GM12892 (cell line): ENCODE results near the gene DNAJB8.

Experiments
- DNase-seq: peaks from one replicate; pipeline ENCODE4 v3.0.0; 2011; ENCODE audit not compliant: insufficient read length
- FAIRE-seq: peaks from 2 replicates; lab custom pipeline; 2011; peaks lifted over from hg19 to GRCh38; lab: Jason Lieb, UNC
- POLR2A ChIP-seq: IDR thresholded peaks from 2 replicates; pipeline ENCODE4 v1.6.1; 2011; ENCODE audit warnings: low read depth, low read length, control low read depth
- POLR2AphosphoS5 ChIP-seq: IDR thresholded peaks from 2 replicates; pipeline ENCODE4 v1.6.1; 2011; ENCODE audit warnings: low read depth, low read length, control low read depth
- TAF1 ChIP-seq: IDR thresholded peaks from 2 replicates; pipeline ENCODE4 v1.6.1; 2011; ENCODE audit warnings: low read depth, mild to moderate bottlenecking, control low read depth, low read length, borderline replicate concordance

The DNAJB8 gene

DNA sequence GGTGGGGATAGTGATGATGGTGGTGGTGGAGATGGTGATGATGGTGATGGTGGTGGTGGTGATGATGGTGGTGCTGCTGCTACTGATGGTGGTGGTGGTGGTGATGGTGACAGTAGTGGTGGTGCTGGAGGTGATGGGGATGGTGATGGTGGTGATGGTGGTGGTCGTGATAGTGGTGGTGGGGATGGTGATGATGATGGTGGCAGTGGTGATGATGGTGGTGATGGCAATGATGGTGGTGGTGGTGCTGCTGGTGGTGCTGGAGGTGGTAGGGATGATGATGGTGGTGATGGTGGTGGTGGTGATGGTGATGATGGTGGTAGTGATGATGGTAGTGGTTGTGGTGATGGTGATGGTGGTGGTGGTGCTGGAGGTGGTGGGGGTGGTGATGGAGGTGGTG, 21.3 kb downstream of the DNAJB8 start:
- DNase-seq = no peak
- TF ChIP-seq TAF1 = no peak
- TF ChIP-seq POLR2AphosphoS5 = no peak
- TF ChIP-seq POLR2A = no peak
- no peak for FAIRE-seq

DNA sequence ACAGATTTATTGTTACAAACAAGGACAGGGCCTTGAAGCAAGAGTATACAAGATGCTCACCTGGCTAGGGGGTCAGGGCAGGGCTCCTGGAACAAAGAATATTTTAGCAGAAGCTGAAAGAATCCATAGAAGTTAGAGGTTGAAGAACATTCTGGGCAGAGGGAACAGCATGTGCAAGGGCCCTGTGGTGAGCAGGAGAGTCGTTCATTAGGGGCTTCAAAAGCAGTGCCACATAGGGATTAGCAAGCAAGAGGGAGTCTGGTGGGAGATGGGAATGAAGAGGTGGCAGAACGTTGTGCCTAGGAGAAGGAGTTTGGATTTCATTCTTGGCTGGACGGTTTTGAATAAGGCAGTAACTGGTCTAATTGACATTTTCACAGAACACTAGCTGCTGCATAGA, 22.9 kb downstream of the DNAJB8 start:
- TF ChIP-seq TAF1 = no peak
- TF ChIP-seq POLR2AphosphoS5 = no peak
- TF ChIP-seq POLR2A = no peak
- FAIRE-seq = no peak
- DNase-seq = no peak

DNA sequence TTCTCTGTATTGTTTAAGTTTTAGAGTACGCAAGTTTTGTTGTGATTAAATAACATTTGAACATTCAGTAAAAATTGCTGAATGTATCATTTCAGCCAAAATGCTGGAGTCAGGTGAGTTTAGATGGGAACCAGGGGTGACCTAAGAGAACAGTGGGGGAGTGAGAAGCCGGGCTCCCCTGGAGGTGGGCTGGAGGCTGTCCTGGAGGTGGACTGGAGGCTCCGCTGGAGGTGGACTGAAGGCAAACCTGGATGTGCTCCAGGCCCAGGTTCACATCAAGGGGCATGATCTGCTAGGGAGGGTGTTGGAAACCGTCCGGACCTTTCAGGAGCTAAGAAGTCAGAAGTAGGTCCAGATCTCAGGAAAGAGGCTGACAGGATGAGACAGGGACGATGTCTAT, 23.7 kb downstream of the DNAJB8 start:
- no peak for FAIRE-seq
- no peak for TF ChIP-seq POLR2AphosphoS5
- no peak for DNase-seq

DNA sequence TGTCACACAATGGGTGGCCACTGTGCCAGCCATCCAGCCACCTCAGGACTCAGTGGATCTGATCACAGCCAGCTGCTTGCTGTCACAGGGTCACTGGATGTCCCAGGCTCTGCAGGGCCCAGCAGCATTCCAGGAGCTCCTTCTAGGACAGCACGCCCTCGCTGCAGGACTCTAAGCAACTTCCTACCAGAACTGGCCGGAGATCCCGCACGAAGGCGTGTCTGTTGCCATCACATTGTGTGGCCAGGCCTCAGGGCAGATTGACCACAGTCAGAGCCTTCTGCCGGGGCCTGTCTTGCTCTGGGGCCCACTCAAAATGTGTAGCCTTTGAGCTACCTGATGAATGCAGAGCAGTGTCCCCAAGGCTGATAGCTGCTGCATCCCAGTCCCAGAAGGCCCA, 24.6 kb downstream of the DNAJB8 start:
- DNase-seq (no peak), FAIRE-seq (no peak)
- no peak for TF ChIP-seq TAF1
- no peak for TF ChIP-seq POLR2AphosphoS5
- no peak for TF ChIP-seq POLR2A

DNA sequence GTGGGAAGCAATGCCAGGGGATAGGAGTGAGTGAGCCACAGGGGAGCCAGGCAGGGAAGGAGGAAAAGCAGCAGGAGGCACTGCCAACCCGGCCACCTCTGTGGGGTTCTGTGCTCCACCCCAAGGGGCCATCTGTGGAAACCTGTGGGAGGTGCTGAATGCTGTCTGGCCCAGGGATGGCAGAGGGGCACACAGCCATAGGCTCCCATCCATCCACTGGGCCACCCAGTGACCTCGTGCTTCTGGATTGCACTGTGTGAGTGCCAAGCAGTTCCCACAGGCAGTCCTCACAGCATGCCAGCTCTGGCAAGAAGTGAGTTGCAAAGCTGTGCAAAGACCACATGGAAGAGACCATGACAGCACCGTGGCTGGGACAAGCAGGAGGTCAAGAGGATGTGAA, 27.5 kb downstream of the DNAJB8 start:
- FAIRE-seq (no peak), DNase-seq (no peak)
- TF ChIP-seq POLR2A (no peak), TAF1 (no peak), POLR2AphosphoS5 (no peak)

DNA sequence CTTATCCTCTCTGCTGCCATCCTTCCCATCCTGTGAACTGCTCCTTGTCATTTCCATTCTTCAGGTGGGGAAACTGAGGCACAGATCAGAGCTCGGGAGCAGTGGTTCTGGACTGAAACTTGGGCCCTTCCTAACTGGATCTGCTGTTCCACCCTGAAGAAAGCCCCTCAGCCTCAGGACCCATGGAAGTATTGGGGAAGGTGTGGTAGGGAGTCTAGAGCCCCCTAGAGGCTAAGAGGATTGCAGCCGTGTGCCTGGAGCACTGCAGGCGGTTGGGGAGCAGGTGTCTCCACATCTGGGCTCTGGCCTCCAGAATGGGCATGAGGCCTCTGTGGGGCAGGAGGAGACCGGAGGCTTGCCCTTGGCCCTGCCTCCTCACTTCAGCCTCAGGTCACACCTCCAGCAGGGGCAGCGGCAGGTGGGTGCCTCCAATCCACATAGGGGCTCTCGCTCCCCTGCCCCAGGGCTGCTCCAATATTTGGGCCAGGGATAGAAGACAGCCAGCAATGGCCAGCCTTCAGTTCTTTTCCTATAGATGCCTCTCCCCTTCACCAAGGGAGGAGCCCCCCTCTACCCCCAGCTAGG, 28.1 kb downstream of the DNAJB8 start:
- DNase-seq = no peak
- TF ChIP-seq POLR2A (no peak), POLR2AphosphoS5 (no peak), TAF1 (no peak)
- no peak for FAIRE-seq

DNA sequence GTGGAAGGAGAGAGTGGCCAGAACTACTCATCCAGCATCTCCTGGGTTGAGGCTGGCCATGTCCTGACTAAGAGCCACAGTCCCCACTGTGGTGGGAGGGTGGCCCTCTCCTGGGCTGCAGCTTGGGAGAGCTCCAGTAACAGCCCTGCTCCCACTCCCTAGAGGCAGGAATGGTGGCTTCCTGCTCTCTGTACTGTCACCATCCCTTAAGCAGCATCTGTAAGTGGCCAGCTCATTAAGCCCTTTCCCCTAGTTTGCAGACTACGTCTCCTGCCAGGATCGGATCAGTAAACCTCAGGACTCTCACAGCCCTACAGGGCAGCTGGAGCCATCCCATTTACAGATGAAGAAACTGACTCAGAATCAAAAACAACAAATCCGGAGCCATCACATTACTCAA, 30.5 kb downstream of the DNAJB8 start:
- DNase-seq = no peak
- no peak for TF ChIP-seq TAF1
- no peak for TF ChIP-seq POLR2A
- TF ChIP-seq POLR2AphosphoS5 = no peak
- FAIRE-seq = no peak

DNA sequence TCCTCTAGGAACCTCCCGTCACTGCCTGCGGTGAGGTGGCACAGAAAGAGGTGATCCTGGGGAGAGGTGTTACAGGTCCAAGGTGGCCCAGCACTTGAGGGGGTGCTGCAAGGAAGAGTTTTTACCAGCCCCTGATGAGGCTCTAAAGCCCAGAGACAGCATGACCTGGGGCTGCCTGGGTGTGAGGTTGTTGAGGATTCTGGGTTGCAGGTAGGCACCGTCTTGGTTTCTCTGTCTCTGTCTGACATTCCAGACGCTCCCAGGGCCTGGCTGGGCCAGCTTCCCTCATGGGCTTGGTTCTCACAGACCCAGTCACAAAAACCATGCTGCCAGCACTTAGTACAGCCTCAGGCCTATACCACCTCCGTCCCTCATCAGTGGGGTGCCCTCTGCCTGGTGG, 31.1 kb downstream of the DNAJB8 start:
- FAIRE-seq = no peak
- TF ChIP-seq POLR2AphosphoS5 (no peak), POLR2A (no peak), TAF1 (no peak)
- DNase-seq = no peak

DNA sequence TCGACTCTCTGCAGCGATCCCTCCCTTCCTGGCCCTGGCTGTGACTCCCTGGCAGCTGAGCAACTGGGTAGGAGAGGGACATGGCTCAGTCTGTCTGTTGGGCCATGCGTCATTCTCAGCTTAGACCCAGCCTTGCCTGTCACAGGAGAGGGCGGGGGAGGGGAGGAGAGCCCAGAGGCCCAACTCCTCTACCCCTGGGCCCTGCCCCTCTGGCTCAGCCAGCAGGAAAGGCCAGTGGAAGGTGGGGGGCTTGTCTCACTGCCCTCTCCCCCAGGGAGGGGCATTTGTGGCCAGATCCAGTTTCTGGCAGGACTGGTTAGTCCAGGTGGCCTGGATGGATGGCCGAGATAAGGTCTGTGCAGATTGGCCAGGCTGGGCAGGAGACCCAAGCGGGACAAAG, 31.6 kb downstream of the DNAJB8 start:
- no peak for DNase-seq
- no peak for FAIRE-seq
- TF ChIP-seq POLR2AphosphoS5 (no peak), TAF1 (no peak)

DNA sequence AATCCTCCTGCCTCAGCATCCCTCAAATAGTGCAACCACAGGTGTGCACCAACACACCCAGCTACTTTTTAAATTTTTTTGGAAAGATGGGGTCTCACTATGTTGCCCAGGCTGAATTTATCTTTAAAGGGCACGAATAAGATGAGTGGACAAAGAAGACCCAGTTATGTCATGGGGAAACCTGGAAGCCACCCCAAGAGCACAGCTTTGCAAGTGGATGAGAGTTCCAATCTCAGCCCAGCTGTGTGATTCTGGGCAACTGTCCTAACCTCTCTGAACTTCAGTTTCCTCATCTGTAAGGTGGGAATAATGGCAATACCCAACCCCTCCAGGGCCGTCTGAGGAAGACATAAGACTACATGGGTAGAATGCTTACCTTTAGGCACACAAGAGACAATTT, 32.2 kb downstream of the DNAJB8 start:
- FAIRE-seq = no peak
- TF ChIP-seq TAF1 (no peak), POLR2AphosphoS5 (no peak), POLR2A (no peak)
- DNase-seq = no peak

DNA sequence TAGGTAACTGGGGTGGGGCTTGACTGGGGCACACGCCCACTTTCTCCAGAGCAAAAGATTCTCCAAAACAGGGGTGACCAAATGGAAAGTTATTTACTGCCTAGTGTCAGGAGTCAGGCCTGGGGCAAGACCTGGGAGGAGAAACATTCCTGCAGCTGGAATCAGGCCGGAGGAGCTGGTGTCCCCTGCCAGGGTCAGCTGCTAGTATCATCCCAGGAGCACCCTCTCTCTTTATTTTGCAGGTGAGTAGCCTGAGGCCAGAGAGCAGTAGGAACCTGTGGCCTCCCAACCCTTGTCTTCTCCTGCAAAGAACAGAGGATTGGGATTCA, 32.9 kb downstream of the DNAJB8 start:
- no peak for TF ChIP-seq POLR2AphosphoS5
- TF ChIP-seq TAF1 = no peak
- no peak for TF ChIP-seq POLR2A
- DNase-seq (no peak), FAIRE-seq (no peak)

DNA sequence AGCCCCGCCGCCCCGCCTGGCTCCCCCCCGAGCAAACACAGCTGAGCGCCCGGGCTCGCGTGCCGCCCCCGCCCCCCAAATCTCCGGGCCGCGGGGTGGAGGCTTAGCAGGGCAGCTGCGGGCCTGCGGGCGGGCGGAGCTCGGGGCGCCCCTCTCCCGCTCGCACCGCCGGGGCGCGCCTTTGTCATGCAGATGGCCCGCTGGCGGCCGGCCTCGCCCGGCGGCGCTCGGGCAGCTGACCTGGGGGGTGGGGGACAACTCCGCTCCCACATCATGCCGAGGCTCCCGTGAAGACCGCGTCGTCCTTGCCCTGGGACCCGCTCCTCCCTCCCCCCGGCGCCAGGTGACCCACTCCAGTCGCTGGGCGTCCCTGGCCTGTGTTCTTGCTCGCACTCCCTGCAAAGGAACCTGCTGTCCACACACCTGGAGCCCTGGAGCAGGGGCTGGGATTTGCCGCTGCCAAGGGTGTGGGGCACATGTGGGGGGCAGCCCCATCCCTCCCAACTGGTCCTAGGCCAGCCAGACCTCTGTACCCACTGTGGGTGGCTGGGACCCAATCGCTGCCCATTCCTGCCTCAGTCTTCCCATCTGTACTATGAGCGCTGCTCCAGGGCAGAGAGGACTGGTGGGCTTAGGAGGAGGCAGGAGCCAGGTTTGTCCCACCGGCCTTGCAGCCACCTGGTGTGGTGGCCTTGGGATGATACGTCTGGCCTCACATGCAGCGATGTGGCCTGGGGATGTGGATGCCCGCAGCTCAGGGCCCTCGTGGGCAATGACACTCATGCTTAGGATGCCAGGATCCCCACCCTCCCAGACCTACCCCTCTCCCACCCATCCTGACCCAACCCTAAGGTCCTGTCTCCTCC, 33.5 kb downstream of the DNAJB8 start:
- DNase-seq = no peak
- FAIRE-seq = no peak
- TF ChIP-seq POLR2A (no peak), TAF1 (no peak), POLR2AphosphoS5 (no peak)

DNA sequence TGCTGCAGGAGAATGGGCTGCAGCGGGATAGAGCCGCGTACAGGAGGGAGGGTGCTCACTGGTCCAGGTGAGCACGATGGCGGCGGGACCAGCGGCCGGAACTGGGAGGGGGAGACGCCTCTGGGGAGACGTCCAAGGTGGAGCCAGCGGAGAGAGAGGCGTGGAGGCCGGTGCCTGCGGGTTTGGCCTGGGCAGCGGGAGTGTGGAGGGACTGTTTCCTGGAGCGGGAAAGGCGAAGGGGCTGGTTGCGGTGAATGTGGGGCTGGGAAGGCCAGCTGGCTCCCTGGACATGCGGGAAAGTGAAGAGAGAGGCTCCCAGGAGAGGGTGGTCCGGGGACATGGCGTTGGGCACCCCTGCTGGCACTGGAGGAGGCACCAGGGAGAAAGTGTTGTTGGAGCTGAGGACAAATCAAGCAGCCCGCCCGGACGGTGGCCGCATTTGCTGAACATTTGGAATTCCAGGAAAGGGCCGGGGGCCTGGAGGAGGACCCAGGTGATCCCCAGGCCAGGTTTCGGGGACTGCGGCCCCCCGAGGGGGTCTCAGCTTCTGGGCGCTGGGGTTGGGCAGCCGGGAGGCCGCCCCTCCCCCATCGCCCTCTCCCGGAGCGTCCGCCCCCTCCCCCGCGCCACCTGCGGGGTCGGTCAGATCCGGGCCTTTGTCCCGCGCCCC, 34.3 kb downstream of the DNAJB8 start:
- FAIRE-seq (no peak), DNase-seq (no peak)
- no peak for TF ChIP-seq TAF1
- TF ChIP-seq POLR2A = no peak
- TF ChIP-seq POLR2AphosphoS5 = no peak
